Middle frontal gyrus (tissue), 1 donor: ENCODE data around the gene RPP14.

ENCODE experiments used
- DNase-seq: peaks from one replicate; pipeline ENCODE4 v3.0.0-alpha.2; 2015; ENCODE audit warnings: low spot score; ENCODE audit errors: extremely low spot score

The RPP14 gene

DNA sequence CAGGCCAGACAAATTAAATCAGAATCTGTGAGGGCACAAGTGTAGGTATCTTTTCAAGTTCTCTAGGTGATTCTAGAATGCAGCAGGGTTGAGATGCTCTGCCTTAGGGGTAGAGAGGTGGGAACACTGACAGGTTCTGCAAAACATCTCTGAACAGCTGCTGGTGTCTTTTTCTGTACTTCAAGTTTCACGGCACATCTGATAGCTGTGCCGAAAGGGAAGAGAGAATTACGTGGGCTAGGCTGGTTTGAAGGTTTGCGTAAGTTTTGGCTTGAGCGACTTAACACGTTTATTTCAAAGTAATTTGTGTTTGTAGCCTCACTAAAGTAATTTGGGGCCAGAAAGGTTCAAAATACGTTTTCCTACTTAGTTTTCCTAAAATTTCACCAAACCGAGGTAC, 49.1 kb downstream of the RPP14 start:
- DNase-seq: no peak

DNA sequence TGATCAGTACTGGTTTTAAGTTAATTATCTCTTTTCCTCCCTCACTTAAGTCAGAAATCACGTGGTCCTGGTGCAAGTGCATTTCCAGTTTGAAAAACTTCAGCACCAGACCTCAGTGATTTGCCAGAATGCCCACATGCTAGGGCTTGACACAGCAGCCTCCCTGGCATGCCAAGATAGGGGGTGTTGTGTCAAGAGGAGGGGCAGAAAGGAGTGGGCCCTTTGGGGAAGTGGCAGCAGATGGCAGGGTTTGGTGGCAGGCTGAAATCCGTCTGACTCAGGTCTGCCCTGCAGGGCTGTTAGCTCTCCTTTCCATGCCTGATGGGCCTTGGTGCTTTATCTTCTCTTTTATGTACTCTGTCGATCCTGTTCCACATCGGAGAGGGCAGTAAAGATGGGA, 50.0 kb downstream of the RPP14 start:
- DNase-seq: no peak

DNA sequence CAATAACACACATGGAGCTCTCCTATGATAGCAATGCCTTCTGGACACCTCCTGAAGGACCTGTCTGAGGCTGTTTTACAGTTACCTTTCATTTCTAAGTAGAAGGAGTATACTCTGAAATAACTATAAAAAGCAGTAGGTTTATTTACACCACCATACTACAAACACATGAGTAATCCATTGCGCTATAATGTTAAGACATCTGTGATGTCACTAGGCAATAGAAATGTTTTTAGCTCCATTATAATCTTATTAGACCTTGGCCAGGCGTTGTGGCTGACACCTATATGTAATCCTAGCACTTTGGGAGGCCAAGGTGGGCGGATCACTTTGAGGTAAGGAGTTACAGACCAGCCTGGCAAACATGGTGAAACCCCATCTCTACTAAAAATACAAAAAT, 51.4 kb downstream of the RPP14 start:
- DNase-seq: no peak

DNA sequence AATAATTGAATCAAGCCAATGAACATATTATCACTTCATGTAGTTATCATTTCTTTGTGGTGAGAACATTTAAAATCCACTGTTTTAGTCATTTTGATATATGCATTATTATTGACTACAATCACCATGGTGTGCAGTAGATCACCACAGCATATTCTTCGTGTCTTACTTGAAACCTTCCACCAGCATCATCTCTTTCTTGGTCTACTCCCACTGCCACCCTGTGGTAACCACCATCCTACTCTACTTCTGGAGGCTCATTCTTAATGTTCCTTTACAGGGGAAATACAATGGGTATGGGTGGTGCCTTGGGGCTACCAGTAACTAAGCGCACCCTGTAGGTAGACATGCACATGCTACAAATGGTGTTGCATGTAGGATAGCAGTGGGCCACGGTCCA, 52.0 kb downstream of the RPP14 start:
- DNase-seq: no peak

DNA sequence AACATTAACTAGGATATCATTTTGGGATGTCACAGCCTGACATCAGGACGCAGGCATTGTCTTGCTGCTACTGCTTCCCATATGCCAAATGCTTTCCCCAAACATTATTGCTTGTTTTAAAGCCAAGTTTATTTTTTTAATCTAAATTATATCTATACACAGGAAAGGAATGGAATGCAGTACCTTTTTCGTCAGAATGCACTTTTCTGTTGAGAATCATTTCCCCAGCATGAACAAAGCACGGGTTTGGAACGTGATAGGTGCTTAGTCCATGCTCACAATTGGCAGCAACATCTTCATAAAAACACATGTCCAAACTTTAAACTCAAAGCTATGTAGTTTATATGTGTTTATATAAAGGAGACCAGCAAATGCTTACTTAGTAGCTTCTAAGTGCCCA, 52.8 kb downstream of the RPP14 start:
- no peak for DNase-seq

DNA sequence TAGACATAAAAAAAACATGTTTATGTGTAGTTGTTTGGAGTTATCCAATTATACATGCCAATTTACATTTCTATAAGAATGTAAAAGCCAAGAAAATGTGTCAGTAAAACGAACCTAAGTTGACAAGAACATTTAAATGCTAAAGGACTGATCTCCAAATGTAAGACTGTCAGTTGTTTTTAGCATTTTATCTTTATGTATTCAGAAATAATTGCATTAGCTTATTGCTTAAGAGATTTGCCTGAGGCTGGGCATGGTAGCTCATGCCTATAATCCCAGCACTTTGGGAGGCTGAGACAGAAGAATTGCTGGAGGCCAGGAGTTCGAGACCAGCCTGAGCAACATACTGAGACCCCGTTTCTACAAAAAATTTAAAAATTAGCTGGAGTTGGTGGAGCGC, 53.6 kb downstream of the RPP14 start:
- no peak for DNase-seq

DNA sequence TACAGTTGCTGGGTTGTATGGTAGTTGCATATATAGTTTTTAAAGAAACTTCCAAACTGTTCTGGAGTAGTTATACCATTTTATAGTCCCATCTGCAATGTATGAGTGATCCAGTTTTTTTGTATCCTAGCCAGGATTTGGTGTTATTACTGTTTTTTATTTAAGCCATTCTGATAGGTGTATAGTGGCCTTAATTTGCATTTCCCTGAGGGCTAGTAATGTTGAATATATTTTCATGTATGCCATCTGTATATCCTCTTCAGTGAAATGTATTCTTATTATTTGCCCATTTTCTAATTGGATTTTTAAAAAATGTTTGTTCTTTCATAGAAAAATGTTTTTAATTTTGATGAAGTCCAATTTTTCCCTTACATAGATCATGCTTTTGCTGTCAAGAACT, 55.8 kb downstream of the RPP14 start:
- DNase-seq: no peak

DNA sequence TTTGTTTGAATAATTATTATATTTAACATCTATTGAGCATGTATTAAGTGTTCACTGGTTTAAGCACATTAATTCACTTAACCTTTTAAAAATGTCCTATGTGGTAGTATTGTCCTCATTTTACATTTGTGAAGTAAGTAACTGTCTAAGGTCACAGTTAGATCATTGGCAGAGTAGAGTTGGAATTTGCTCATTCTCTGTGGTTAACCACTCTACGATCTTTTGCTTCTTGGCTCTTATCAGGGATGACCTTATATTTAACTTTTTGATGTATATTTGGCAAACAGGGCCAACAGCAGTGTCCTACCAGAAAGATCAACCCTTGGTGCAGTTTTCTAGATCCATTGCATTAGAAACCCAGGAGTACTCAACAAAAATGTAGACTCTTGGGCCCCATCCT, 60.7 kb downstream of the RPP14 start:
- DNase-seq: no peak

DNA sequence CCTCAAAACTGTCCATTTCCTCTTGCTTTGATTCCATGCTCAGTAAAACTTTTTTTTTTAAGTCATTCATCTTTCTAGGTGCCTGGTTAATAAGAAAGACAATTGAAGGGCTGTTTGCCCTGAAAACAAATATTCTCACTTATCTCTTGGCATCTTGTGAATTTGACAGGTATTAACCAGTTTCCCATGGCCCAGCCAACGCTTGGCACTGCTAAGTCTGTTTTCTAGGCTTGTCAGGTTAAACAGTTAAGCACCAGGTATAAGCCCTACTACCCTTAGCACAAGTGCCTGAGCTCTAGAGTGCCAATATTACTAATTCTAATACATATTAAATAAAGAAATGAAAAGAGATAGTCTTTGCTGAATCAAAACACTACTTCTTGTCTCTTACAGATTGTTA, 63.0 kb downstream of the RPP14 start:
- DNase-seq: no peak
